K562 (cell line): ENCODE results near the gene CLCA1. TPM values are rescaled to one million over a fixed set of nuclear protein-coding genes. Genes with fewer than 3 reads are reported as not detected.

ENCODE experiments used
- ATAC-seq: fragments of 200-7000 bp; cut with Tn5 transposase; 3 replicates; pipeline ENCODE4 v1.9.1; 2020; ENCODE audit warnings: moderate library complexity
- BruUV-seq: library from RNA; stranded (reverse); fragments of 400-500 nt; replicated peaks from 2 replicates; lab custom pipeline; 2021; lab: Mats Ljungman, UMichigan
- CTCF ChIA-PET: fragments of 300-600 bp; formaldehyde crosslinking; extraction: SDS; loops from one replicate; lab custom pipeline; 2021; ENCODE audit warnings: low intra/inter-chr PET ratio; lab: Yijun Ruan, JAX
- POLR2A ChIA-PET: fragments of 300-600, 350-650 bp; sonication (Branson Sonifier 250); formaldehyde crosslinking; extraction: SDS; loops from one replicate; lab custom pipeline; 2021; ENCODE audit warnings: antibody characterized with exemption, inconsistent platforms; lab: Yijun Ruan, JAX
- DNase-seq, 4 experiments: peaks; one replicate each; pipeline versions ENCODE4 v3.0.0 to v3.0.0-alpha.2; 2011 to 2018; ENCODE audit warnings: low spot score in 3 of 4, mixed read lengths in 3 of 4; ENCODE audit errors: extremely low read depth in 1 of 4
- FAIRE-seq: peaks from 2 replicates; lab custom pipeline; 2011; peaks lifted over from hg19 to GRCh38; lab: Jason Lieb, UNC
- H2AFZ ChIP-seq: 2 replicates; pipeline ENCODE4 v1.6.0; 2011; ENCODE audit warnings: low read depth, low read length, control low read depth, inconsistent platforms
- H3K27ac ChIP-seq: fragments of 200-600 bp; 3 replicates; pipeline ENCODE4 v1.8.0; 2011; ENCODE audit warnings: low read depth, mild to moderate bottlenecking, control low read depth, inconsistent platforms, low read length, moderate library complexity, mixed read lengths; ENCODE audit errors: extremely low read depth
- H3K27me3 ChIP-seq, 2 experiments: fragments of 300-600 bp in 1 of 2; 2 replicates in 1 of 2; 3 replicates in 1 of 2; pipeline versions ENCODE4 v1.6.0 to v1.8.0; 2011; ENCODE audit warnings: inconsistent platforms in 2 of 2, low read length in 2 of 2, mild to moderate bottlenecking in 1 of 2, mixed read lengths in 1 of 2, moderate library complexity in 1 of 2; ENCODE audit not compliant: control insufficient read depth in 2 of 2, insufficient read depth in 2 of 2
- H3K36me3 ChIP-seq: fragments of 300-600 bp; 3 replicates; pipeline ENCODE4 v1.8.0; 2011; ENCODE audit warnings: mild to moderate bottlenecking, low read length, inconsistent platforms; ENCODE audit not compliant: control insufficient read depth, insufficient read depth
- H3K4me1 ChIP-seq, 2 experiments: fragments of 200-600 bp in 1 of 2; replicated peaks in 1 of 2; 2 replicates in 1 of 2; 3 replicates in 1 of 2; pipeline versions ENCODE4 v1.5.1 to v1.8.0; 2011; ENCODE audit warnings: inconsistent platforms in 2 of 2, low read length in 2 of 2, mild to moderate bottlenecking in 1 of 2, mixed read lengths in 1 of 2, moderate library complexity in 1 of 2; ENCODE audit not compliant: control insufficient read depth in 2 of 2, insufficient read depth in 2 of 2
- H3K4me2 ChIP-seq: 2 replicates; pipeline ENCODE4 v1.6.1; 2011; ENCODE audit warnings: low read length, control low read depth, inconsistent platforms, mixed read lengths; ENCODE audit not compliant: insufficient read depth
- H3K4me3 ChIP-seq: fragments of 200-600 bp; sonication (generic), shearing (Covaris generic); 2 replicates; pipeline ENCODE4 v1.5.1; 2016; ENCODE audit warnings: control low read depth, inconsistent platforms
- H3K79me2 ChIP-seq: fragments of 200-600 bp; 3 replicates; pipeline ENCODE4 v1.8.0; 2011; ENCODE audit warnings: low read length, inconsistent platforms; ENCODE audit not compliant: control insufficient read depth, insufficient read depth
- H3K9ac ChIP-seq, 2 experiments: 2 replicates each; pipeline versions ENCODE4 v1.6.0 to v1.6.1; 2011; ENCODE audit warnings: low read depth in 2 of 2, low read length in 2 of 2, control low read depth in 1 of 2, inconsistent platforms in 1 of 2, mild to moderate bottlenecking in 1 of 2, mixed read lengths in 1 of 2; ENCODE audit not compliant: insufficient read depth in 1 of 2
- H3K9me1 ChIP-seq: one replicate; pipeline ENCODE4 v1.6.0; 2011; ENCODE audit warnings: inconsistent platforms, mild to moderate bottlenecking, low read length, moderate library complexity; ENCODE audit not compliant: control insufficient read depth, insufficient read depth
- H3K9me3 ChIP-seq: replicated peaks from 2 replicates; pipeline ENCODE4 v1.5.1; 2011; ENCODE audit warnings: low read depth, low read length, inconsistent platforms; ENCODE audit not compliant: control insufficient read depth, insufficient read depth
- H4K20me1 ChIP-seq: replicated peaks from 2 replicates; pipeline ENCODE4 v1.6.1; 2011; ENCODE audit warnings: low read length, inconsistent platforms, mixed read lengths; ENCODE audit not compliant: control insufficient read depth, insufficient read depth
- EWSR1 ChIP-seq: fragments of 450-650 bp; IDR thresholded peaks from 2 replicates; pipeline ENCODE4 v1.6.1; 2018; ENCODE audit warnings: borderline replicate concordance, mild to moderate bottlenecking, low read depth, moderate library complexity; ENCODE audit not compliant: partially characterized antibody
- FOS ChIP-seq: IDR thresholded peaks from 3 replicates; pipeline ENCODE4 v1.6.1; 2011; ENCODE audit not compliant: insufficient read length; ENCODE audit errors: extremely low read depth
- FOXJ2 ChIP-seq: fragments of 200-800 bp; sonication (Bioruptor generic); IDR thresholded peaks from 2 replicates; pipeline ENCODE4 v1.6.1; 2016; ENCODE audit warnings: missing genetic modification characterization, missing compliant biosample characterization
- HNRNPK ChIP-seq: fragments of 200-400 bp; formaldehyde crosslinking; IDR thresholded peaks from one replicate; pipeline ENCODE4 v1.6.1; 2018; ENCODE audit warnings: mild to moderate bottlenecking, low read depth, low read length; ENCODE audit not compliant: poor library complexity, severe bottlenecking
- IRF2 ChIP-seq: sonication (generic); formaldehyde crosslinking; IDR thresholded peaks from 2 replicates; pipeline ENCODE4 v1.8.1; 2022; ENCODE audit warnings: mild to moderate bottlenecking, missing genetic modification reagents
- MECOM ChIP-seq: fragments of 250-450 bp; sonication (Bioruptor Pico); IDR thresholded peaks from 2 replicates; pipeline ENCODE4 v1.8.0; 2022; ENCODE audit warnings: inconsistent platforms
- NR2C2 ChIP-seq, 2 experiments: fragments of 200-800 bp in 1 of 2; sonication (Bioruptor generic) in 1 of 2; sonication (generic) in 1 of 2; formaldehyde crosslinking in 1 of 2; IDR thresholded peaks; 2 replicates each; pipeline versions ENCODE4 v1.6.1 to v1.8.0; 2016 to 2022; ENCODE audit warnings: mild to moderate bottlenecking in 1 of 2, missing compliant biosample characterization in 1 of 2, missing genetic modification characterization in 1 of 2, missing genetic modification reagents in 1 of 2
- PPARD ChIP-seq: fragments of 250-450 bp; sonication (Bioruptor Pico); IDR thresholded peaks from 2 replicates; pipeline ENCODE4 v1.8.0; 2022; ENCODE audit warnings: inconsistent platforms, mild to moderate bottlenecking, moderate library complexity
- PTRF ChIP-seq: fragments of 450-650 bp; IDR thresholded peaks from 2 replicates; pipeline ENCODE4 v1.6.1; 2016; ENCODE audit warnings: mild to moderate bottlenecking, missing genetic modification characterization, missing compliant biosample characterization
- RBM34 ChIP-seq: fragments of 200-400 bp; formaldehyde crosslinking; IDR thresholded peaks from 2 replicates; pipeline ENCODE4 v1.6.1; 2018; ENCODE audit warnings: low read length, borderline replicate concordance; ENCODE audit not compliant: insufficient read depth
- SIRT6 ChIP-seq: IDR thresholded peaks from one replicate; pipeline ENCODE4 v1.6.1; 2012; ENCODE audit warnings: low read depth, mild to moderate bottlenecking, control low read depth, inconsistent platforms, low read length, moderate library complexity
- SRSF7 ChIP-seq: fragments of 200-400 bp; formaldehyde crosslinking; optimal IDR thresholded peaks from 2 replicates; pipeline ENCODE3; 2017; ENCODE audit warnings: mild to moderate bottlenecking, low read depth, low read length
- ZNF224 ChIP-seq: sonication (generic); formaldehyde crosslinking; IDR thresholded peaks from 2 replicates; pipeline ENCODE4 v1.8.0; 2022; ENCODE audit warnings: mild to moderate bottlenecking, missing genetic modification reagents
- ZNF274 ChIP-seq: IDR thresholded peaks from 2 replicates; pipeline ENCODE4 v1.6.1; 2011; ENCODE audit warnings: low read depth, mild to moderate bottlenecking, low read length, moderate library complexity, borderline replicate concordance
- ZNF583 ChIP-seq: fragments of 250-450 bp; sonication (Bioruptor Pico); IDR thresholded peaks from 2 replicates; pipeline ENCODE4 v1.4.0; 2020
- ZNF695 ChIP-seq: fragments of 450-650 bp; formaldehyde crosslinking; IDR thresholded peaks from 2 replicates; pipeline ENCODE4 v1.4.0; 2020; ENCODE audit warnings: mild to moderate bottlenecking, moderate library complexity
- ZNF77 ChIP-seq: fragments of 250-450 bp; sonication (Bioruptor Pico); IDR thresholded peaks from 2 replicates; pipeline ENCODE4 v1.5.0; 2020
- WGBS: fragments of 100-300 bp; shearing (Covaris generic); methylation state at CpG from one replicate; pipeline ENCODE4 v1.1.6; 2016; ENCODE audit warnings: low coverage, mixed read lengths; ENCODE audit not compliant: insufficient coverage; ENCODE audit errors: missing lambda C conversion rate; 5-methylcytosine and 5-hydroxymethylcytosine counted together
- in situ Hi-C: fragments of 300-500 bp; cut with MboI; formaldehyde crosslinking; loops from 4 replicates; pipeline ENCODE4 v1.15.0; 2018; ENCODE audit warnings: inconsistent platforms, mixed read lengths
- intact Hi-C: fragments of 100-400 bp; cut with micrococcal nuclease; formaldehyde crosslinking; loops from 2 replicates; pipeline ENCODE4 v1.14.2; 2022
- polyA plus RNA-seq, 8 experiments: library from polyadenylated mRNA; depleted of rRNA in 4 of 8; stranded (reverse) in 5 of 8; unstranded in 3 of 8; fragments of >200 nt; fragmentation: Nextera tagmentation in 2 of 8; fragmentation: Illumina TruSeq in 1 of 8; extraction: Ambion mirVana in 2 of 8; extraction: Trizol in 1 of 8; gene quantifications; 2 replicates each; pipeline versions ENCODE4 v1.2.1 to v1.2.3, GENCODE V29; 2011 to 2014; ENCODE audit warnings: inconsistent platforms in 1 of 8, missing spikeins in 1 of 8
- total RNA-seq, 7 experiments: library from RNA; depleted of rRNA in 6 of 7; stranded (reverse); fragments of >200 nt in 6 of 7; fragmentation: Illumina TruSeq in 2 of 7; extraction: Trizol in 2 of 7; gene quantifications; 2 replicates each; pipeline versions ENCODE4 v1.2.1 to v1.2.3, GENCODE V29; 2011 to 2021; ENCODE audit warnings: low replicate concordance in 1 of 7
- TF ChIP-seq, protein P1 (sequence below): fragments of 450-650 bp; IDR thresholded peaks from 2 replicates; pipeline ENCODE4 v1.6.1; 2016; ENCODE audit warnings: mild to moderate bottlenecking

The CLCA1 gene
- total and polyA plus RNA-seq, 9 of the 15 experiments (the other 6 are each of a cell fraction or from before 2014, with no cell fraction given): 0.03 to 0.08 (median 0.04) TPM; not detected in 6

DNA sequence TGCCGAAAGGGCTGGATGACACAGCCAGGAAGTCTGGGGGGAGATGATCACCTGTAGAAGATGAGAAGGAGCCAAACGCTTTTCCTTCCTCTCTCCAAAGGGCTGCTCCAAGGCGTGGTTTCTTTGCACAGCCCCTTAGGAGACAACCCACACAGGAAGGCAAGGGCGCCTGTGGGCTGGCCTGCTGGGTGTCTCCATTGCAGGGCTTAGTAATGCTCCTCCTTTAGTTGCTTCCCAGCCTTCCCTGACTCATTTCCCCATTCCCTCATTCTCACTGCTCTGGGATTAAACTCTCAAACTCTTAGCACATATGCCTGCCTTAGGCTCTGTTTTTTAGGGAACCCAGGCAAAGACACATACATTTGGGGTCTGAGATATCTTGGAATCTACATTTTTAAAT, 1.7 kb upstream of the CLCA1 start:
- FAIRE-seq: no peak
- no peaks in the 10 kb centered on the region for H4K20me1 ChIP-seq
- no peak overlapping the region for H2AFZ ChIP-seq
- no peak overlapping the region for H3K4me2 ChIP-seq
- H3K27me3 ChIP-seq: no peaks in the 10 kb centered on the region; a peak in 1 of 5 replicates
- no peaks in the 10 kb centered on the region; a peak in 1 of 5 replicates for H3K4me1 ChIP-seq
- no peak for DNase-seq
- no TSS peak for BruUV-seq
- H3K36me3 ChIP-seq: no peaks in the 10 kb centered on the region
- intact Hi-C loops: no loop called here
- no peaks in the 10 kb centered on the region for H3K79me2 ChIP-seq
- POLR2A ChIA-PET: no interaction called here
- 0 out of 2 replicates have a peak, but pooled peaks cover 7% of the 10 kb centered on the region for H3K9me3 ChIP-seq
- ATAC-seq: peak; percentile 70
- TF ChIP-seq, protein P1, sequence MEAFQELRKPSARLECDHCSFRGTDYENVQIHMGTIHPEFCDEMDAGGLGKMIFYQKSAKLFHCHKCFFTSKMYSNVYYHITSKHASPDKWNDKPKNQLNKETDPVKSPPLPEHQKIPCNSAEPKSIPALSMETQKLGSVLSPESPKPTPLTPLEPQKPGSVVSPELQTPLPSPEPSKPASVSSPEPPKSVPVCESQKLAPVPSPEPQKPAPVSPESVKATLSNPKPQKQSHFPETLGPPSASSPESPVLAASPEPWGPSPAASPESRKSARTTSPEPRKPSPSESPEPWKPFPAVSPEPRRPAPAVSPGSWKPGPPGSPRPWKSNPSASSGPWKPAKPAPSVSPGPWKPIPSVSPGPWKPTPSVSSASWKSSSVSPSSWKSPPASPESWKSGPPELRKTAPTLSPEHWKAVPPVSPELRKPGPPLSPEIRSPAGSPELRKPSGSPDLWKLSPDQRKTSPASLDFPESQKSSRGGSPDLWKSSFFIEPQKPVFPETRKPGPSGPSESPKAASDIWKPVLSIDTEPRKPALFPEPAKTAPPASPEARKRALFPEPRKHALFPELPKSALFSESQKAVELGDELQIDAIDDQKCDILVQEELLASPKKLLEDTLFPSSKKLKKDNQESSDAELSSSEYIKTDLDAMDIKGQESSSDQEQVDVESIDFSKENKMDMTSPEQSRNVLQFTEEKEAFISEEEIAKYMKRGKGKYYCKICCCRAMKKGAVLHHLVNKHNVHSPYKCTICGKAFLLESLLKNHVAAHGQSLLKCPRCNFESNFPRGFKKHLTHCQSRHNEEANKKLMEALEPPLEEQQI: no peak
- TF ChIP-seq EWSR1: no peak
- TF ChIP-seq ZNF583 (CRISPR knock-in tag): no peak
- no peak for TF ChIP-seq SRSF7
- TF ChIP-seq ZNF695 (CRISPR knock-in tag): no peak
- TF ChIP-seq PTRF (tag): no peak
- TF ChIP-seq HNRNPK: no peak
- TF ChIP-seq ZNF77 (CRISPR knock-in tag): no peak
- TF ChIP-seq NR2C2 (CRISPR knock-in tag; IDR thresholded peaks at IDR 0.05): no peak
- no peak for TF ChIP-seq NR2C2 (tag; IDR thresholded peaks at IDR 0.05)
- no peak for TF ChIP-seq SIRT6
- no peak for TF ChIP-seq FOS
- no peak for TF ChIP-seq PPARD (CRISPR knock-in tag)
- no peak for TF ChIP-seq ZNF224
- no peak for TF ChIP-seq RBM34
- TF ChIP-seq IRF2: no peak
- TF ChIP-seq FOXJ2 (tag): no peak
- TF ChIP-seq ZNF274: no peak
- TF ChIP-seq MECOM: no peak
- TF ChIP-seq, all 486 proteins: peak for 0
- H3K9me1 ChIP-seq: no peaks in the 10 kb centered on the region
- CTCF ChIA-PET: no interaction called here
- in situ Hi-C loops: no loop called here
- 28% methylated on average over 3 of the region's 4 CpGs for WGBS
- no peak overlapping the region for H3K4me3 ChIP-seq
- H3K9ac ChIP-seq: no peak overlapping the region
- no peak overlapping the region for H3K27ac ChIP-seq
